Retinal pigment epithelial cell (primary cell): ENCODE results near the gene PLCL2.

Experiments
- DNase-seq: peaks from one replicate; pipeline ENCODE4 v3.0.0-alpha.2; 2010; ENCODE audit warnings: low read depth
- H3K4me3 ChIP-seq: 2 replicates; pipeline ENCODE4 v1.5.1; 2011; ENCODE audit warnings: mild to moderate bottlenecking, low read length, control low read depth, moderate library complexity
- CTCF ChIP-seq: conservative IDR thresholded peaks from 2 replicates; pipeline ENCODE4 v1.5.1; 2011; ENCODE audit warnings: low read depth, low read length, control low read depth, inconsistent platforms

Gene PLCL2

DNA sequence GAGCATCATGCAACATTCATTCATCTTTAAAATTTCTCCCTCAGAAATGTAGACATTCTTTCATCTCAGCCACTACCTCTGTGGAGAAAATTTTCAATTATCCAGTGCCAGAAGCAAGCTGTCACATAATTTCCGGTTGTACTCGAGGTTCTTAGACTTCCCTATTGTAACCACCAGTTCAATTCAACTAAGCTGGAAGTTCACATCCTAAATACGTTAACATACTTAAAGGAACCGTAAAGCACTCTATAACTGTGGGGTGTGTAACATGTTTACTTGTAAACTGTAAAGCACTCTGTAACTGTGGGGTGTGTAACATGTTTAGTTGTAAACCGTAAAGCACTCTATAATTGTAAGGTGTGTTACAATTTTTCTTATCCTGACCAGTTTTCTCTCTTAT lies 150.3 kb downstream of the PLCL2 start:
- DNase-seq = no peak
- H3K4me3 ChIP-seq = no peak overlapping the region
- no peak for TF ChIP-seq CTCF

DNA sequence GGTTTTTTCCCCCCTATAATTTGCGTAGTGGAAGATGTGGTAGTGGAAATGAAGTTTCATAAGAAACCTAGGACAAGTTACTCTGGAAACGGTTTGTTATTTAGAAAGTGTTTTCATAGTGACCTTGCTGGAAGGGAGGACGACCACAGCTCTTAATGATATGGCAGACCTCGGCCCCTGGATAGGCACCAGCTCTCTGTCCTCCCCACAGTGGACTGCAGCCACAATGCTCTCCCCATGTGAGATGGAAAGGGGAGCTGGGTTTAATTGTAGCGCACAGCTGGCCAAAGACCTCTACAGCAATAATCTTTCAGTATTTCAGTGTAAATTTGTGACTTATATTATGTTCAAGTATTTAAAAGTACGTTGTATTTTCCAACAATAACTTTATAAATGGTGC lies 151.2 kb downstream of the PLCL2 start:
- no peak for TF ChIP-seq CTCF
- no peak for DNase-seq
- no peak overlapping the region for H3K4me3 ChIP-seq

DNA sequence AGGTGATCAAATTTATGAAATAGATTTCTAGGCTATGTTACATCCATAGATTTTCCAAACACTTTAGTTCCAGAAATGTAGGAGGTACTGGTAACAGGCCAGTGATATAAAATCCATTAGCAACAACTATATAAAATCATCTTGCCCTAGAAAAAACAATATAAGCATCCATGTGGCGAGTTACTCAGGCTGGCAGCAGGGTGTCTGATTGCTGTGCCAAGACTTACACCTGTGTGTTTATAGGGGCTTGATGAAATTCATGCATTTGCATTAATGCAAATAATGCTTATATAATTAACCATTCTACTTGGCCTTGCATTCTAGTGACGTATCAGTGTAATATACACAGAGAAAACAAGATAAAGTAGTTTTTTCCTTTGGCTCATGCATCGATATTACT lies 153.4 kb downstream of the PLCL2 start:
- no peak for DNase-seq
- no peak overlapping the region for H3K4me3 ChIP-seq
- TF ChIP-seq CTCF = no peak

- DNase-seq = no peak
- TF ChIP-seq CTCF = no peak
- no peak overlapping the region for H3K4me3 ChIP-seq
Observed at GRCh38 chr3:17038900-17039553, 154.3 kb downstream of the PLCL2 start.

- no peak overlapping the region for H3K4me3 ChIP-seq
- no peak for TF ChIP-seq CTCF
- DNase-seq = no peak
Observed at GRCh38 chr3:17039594-17039993, 154.8 kb downstream of the PLCL2 start.

DNA sequence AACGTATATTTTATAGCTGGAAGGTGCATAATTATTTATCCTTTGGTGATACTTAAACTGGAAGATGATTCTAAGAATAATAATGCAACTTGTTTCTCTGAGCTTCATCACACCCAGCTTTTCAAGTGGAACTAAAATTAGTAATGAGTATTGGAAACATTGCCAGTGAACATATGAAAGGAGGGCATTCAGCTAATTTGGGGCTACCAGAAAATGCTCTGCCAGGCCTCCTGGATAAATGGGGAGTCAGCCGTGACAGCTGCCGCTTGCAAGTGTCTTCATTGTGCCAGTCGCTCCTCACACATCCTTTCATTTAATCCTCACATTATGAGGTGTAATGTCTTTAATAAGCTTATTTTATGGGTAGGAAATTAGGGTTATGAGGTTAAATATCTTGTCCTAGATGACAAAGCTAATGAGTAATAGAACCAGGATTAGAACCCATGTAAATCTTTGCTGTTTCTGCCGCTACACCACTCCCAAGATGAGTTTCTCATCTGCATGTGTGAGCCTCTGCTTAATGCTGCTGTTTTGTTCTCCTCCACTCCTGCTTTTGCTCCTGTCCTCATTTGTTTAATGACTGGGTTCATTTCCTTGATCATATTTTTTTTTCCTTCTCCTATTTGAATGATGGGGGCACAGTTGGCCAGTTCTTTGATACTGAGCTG lies 155.7 kb downstream of the PLCL2 start:
- H3K4me3 ChIP-seq = no peak overlapping the region
- no peak for DNase-seq
- TF ChIP-seq CTCF = no peak

DNA sequence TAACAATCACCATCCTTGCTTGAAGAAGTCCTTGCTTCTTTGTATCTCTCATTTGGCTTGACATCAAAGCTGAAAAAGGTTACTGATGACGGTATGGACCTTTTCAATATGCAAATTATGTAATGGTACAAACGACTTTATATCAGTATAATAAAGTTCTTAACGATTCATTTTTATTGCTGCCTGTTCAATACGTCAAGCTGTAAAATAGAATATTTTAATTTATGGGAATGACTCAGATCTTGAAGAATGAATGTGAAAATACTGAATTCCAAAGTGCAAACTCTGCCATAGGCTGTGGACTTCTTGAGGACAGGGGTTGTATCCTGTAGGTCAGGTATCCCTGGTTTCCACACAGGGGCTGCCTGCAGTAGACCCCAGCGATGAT lies 156.2 kb downstream of the PLCL2 start:
- H3K4me3 ChIP-seq = no peak overlapping the region
- no peak for DNase-seq
- no peak for TF ChIP-seq CTCF
